ENCODE results near the gene TSR1. TPM values are rescaled to one million over a fixed set of nuclear protein-coding genes. Genes with fewer than 3 reads are reported as not detected.

The TSR1 gene
- total RNA-seq, 4 donors from 2014 or later, result 40.0 to 48.0 (median 44.5) TPM

DNA sequence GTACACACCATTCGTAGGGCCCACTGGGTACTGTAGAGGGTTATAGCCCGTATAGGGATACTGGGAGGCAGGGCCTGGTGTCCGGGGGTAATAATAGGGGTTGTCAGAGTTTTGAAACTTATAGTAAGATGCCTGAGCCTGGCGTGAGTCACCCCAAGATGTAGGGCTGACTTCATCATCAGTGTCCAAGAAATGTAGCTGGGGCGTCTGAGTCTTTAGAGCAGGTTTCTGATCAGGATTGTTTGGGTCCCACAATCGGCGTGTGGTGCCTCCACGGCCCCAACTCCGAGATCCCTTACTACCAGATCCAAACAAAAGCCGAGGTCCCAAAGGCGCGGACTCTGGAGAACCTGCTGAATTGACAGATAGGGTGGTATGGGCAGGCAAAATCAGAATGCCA, 37.1 kb downstream of the TSR1 start:
- TF ChIP-seq, protein P1, sequence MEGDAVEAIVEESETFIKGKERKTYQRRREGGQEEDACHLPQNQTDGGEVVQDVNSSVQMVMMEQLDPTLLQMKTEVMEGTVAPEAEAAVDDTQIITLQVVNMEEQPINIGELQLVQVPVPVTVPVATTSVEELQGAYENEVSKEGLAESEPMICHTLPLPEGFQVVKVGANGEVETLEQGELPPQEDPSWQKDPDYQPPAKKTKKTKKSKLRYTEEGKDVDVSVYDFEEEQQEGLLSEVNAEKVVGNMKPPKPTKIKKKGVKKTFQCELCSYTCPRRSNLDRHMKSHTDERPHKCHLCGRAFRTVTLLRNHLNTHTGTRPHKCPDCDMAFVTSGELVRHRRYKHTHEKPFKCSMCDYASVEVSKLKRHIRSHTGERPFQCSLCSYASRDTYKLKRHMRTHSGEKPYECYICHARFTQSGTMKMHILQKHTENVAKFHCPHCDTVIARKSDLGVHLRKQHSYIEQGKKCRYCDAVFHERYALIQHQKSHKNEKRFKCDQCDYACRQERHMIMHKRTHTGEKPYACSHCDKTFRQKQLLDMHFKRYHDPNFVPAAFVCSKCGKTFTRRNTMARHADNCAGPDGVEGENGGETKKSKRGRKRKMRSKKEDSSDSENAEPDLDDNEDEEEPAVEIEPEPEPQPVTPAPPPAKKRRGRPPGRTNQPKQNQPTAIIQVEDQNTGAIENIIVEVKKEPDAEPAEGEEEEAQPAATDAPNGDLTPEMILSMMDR (IDR thresholded peaks at IDR 0.05), result no peak
- TF ChIP-seq POLR2A (IDR thresholded peaks at IDR 0.05), result no peak
- no peak for DNase-seq (ENCODE audit: low spot score in 2 of 2)
- no peak overlapping the region for H3K4me3 ChIP-seq (ENCODE audit: low read depth, poor library complexity, severe bottlenecking)
- 92 to 94% methylated on average over 12 of the region's 12 CpGs for WGBS, 2 donors
- intact Hi-C loops (cut with DNase I; ENCODE audit: low total_unique reads), result no loop called here

DNA sequence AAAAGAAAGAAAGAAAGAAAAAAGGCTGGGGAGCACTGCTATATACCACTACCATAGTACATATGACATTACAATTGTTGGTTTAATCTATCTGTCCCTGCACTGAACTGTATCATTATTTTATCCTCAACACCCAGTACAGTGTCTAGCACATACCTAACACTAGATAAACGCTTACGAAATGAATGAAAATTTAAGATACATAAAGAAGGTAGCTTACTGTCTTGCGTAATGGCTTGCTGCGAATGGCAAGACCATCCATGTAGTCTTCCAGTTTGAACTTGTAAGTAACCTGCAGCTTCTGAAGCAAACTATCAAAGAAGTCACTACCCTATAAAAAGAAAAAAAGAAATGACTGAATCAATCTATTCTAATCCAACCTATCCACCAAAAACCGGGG, 39.2 kb downstream of the TSR1 start:
- DNase-seq (ENCODE audit: low spot score in 2 of 2), result no peak
- intact Hi-C loops (cut with DNase I; ENCODE audit: low total_unique reads), result no loop called here
- 65 to 82% methylated on average over 5 of the region's 5 CpGs for WGBS, 2 donors
- no peak overlapping the region for H3K4me3 ChIP-seq (ENCODE audit: low read depth, poor library complexity, severe bottlenecking)
- no peak for TF ChIP-seq POLR2A (IDR thresholded peaks at IDR 0.05)
- TF ChIP-seq, protein P1 (IDR thresholded peaks at IDR 0.05), result no peak

- no peak for TF ChIP-seq POLR2A (IDR thresholded peaks at IDR 0.05)
- TF ChIP-seq, protein P1 (IDR thresholded peaks at IDR 0.05), result no peak
- intact Hi-C loops (cut with DNase I; ENCODE audit: low total_unique reads), result no loop called here
Observed at GRCh38 chr17:2295575-2295974, 40.7 kb downstream of the TSR1 start.

DNA sequence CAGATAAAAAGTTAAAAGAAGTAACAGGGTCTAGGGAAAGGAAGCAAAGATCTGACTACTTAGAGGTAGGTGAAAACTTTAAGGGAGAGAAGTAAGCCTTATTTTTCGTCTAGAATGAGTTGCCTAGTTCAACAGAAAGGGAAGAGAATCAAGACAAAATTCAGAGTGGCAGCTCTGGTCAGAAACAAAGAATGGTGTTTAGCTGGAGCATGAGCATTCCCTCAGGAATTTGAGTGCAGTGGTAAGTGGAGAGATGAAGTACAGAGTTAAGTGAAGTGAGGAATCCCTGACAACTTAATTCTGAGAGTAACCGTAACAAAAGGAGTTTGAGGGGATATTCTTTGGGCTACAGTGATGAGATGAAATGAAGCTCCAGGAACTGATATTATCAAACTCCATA, 44.2 kb downstream of the TSR1 start:
- intact Hi-C loops (cut with DNase I; ENCODE audit: low total_unique reads), result no loop called here
- no peak overlapping the region for H3K4me3 ChIP-seq (ENCODE audit: low read depth, poor library complexity, severe bottlenecking)
- TF ChIP-seq, protein P1 (IDR thresholded peaks at IDR 0.05), result no peak
- no peak for TF ChIP-seq POLR2A (IDR thresholded peaks at IDR 0.05)
- no peak for DNase-seq (ENCODE audit: low spot score in 2 of 2)
- 86% methylated on average over 2 of the region's 2 CpGs for WGBS, 2 donors

More at GRCh38 chr17:2295575-2295974, 40.7 kb downstream of the TSR1 start:
- no peak overlapping the region for H3K4me3 ChIP-seq (ENCODE audit: low read depth, poor library complexity, severe bottlenecking)
- WGBS, 2 donors, result 82 to 87% methylated on average over 1 of the region's 1 CpG
- DNase-seq (ENCODE audit: low spot score in 2 of 2), result no peak

DNA sequence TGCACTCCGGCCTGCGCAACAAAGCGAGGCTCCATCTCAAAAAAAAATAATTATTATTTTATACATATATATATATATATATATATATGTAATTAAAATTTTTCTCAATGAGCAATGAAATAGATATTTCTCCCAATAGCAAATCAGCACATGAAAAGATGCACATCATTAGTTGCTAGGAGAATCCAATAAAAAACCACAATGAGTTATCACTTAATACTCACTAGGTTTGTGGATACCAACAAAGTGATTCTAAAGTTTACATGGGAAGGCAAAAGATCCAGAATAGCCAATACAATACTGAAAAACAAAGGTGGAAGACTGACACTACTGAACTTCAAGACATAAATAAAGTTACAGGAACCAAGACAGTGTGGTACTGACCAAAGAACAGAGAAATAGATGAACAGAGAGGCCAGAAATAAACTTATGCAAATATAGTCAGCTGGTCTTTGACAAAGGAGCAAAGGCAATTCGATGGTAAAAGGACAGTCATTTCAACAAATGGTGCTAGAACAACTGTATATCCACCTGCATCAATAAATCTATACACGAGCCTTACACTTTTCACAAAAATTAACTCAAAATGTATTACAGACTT, 46.3 kb downstream of the TSR1 start:
- WGBS, 2 donors, result 87% methylated on average over 5 of the region's 5 CpGs
- intact Hi-C loops (cut with DNase I; ENCODE audit: low total_unique reads), result no loop called here

More for the DNA sequence above, 46.3 kb downstream of the TSR1 start:
- TF ChIP-seq, protein P1 (IDR thresholded peaks at IDR 0.05), result no peak
- TF ChIP-seq POLR2A (IDR thresholded peaks at IDR 0.05), result no peak
- DNase-seq (ENCODE audit: low spot score in 2 of 2), result no peak
- no peak overlapping the region for H3K4me3 ChIP-seq (ENCODE audit: low read depth, poor library complexity, severe bottlenecking)

Data from lower leg skin (tissue), 4 donors.